Measurements from ENCODE around the gene MOV10.
"Not testable (repeated sequence)": the region's sequence is repeated elsewhere in the genome, so short reads cannot be mapped to it uniquely, and the experiment has no call there.

The MOV10 gene

DNA sequence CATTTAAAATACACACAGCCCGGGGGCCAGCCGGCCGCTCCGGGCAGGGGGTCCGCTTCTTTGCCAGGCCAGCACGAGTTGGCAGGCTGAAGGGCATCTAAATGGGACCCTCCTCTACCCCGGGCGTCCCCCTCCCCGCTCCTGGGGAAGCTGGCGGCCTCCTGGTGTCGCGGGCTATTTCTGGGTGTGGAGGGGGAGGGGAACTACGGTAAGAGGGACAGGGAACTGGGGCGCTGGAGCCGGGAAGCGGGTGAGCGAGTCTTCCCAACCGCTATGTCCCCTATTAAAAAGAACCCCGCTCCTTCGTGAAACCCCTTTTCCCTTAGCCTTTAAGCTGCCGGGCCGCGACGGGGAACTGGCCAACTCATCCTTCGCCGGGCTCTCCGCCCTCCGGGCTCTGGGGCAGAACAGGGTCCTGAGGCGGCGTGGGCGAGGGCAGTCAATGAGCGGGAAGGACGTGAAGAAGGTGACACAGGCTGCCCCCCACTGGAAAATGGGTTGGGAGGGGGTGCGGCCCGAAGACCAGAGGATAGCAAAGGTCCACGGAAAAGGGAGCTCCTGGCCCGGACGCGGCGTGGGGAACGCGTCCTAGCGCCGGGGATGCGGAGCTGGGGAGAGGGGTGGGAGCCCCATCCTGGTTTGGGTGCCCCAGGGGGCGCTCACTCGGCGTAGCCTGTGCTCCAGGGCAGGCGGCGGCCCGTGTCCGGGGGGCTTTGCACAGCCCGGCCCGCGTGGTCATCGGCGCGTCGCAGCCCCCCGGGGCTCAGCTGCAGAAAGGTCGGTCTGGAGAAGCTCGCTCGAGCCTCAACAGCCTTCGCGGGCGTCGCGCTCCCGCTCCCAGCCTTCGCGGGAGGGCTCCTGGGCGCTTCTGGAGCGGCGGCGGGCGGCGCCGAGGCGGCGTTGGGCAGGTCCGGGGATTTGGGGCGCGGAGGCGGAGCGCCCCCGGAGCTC, 40.1 kb downstream of the MOV10 start:
- DNase-seq: peak; percentile 58

DNA sequence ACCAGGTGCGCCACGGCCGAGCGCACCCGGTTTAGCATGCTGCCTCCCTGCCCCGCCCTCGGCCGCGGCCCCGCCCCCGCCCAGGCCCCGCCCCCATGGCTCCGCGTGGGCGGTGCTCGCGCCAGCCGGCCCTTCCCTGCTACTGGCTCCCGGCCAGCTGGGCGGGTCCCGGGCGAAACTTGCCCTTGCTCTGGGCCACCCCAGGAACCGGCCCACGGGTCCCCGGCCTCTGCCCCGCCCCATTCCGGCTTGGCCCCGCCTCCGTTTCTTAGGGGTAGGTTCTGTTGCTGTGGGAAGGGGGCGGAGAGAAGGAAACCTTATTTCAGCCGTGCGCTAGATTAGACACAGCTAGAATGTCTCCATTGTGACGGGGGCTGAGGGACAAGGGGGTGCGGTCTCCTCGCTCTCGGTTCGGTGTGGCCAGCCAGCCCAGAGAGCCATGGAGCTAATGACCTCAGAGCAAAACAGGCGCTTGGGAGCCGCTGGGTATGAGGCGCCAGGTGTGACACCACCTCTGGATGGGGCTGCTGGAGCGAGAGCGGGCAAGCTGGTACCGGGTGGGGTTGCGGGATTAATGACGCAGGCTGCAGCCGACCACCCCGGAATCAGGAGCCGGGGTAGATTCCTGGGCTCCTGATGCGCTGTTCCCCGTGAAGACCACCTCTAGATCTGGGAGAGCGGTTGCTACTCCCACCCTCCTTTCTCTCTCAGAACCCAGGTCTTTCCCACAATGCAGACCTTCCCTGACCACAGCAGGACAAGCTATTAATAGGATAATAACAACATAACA, 41.0 kb downstream of the MOV10 start, which contains the start of gene PPM1J:
Gene PPM1J, minus strand, starts transcription at position 69 of the 790 bp plus-strand sequence. Its CDS starts 31 bp downstream, at position 38.
- DNase-seq: peak; percentile 94

DNA sequence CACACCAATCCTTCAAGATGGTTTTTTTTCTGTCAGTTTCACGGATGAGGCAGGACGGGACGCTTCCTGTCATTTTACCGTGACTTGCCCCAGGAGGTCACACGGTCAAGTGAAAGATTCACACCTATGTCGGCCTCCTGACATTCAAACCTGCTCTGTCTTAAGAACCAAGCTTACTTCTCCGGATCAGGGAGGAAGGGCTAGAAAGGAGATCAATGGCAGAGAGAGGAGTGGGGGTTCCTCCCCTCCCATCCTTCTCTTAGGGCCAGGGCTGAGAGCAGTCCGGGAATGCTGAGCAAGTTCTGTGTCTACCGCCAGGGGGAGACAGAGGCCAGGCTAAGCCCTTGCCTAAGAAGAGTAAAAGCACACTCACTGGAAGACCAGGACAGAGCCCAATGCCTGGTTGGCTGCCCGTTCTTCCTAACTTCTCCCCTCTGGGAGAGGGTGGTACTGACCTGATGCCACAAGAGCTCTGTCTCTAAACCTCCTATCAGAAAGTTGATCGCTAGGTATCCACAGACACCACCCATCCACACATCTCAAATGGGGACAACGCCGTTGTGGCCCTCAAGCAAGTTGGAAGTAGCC, 41.8 kb downstream of the MOV10 start:
- peak; percentile 98 for DNase-seq

DNA sequence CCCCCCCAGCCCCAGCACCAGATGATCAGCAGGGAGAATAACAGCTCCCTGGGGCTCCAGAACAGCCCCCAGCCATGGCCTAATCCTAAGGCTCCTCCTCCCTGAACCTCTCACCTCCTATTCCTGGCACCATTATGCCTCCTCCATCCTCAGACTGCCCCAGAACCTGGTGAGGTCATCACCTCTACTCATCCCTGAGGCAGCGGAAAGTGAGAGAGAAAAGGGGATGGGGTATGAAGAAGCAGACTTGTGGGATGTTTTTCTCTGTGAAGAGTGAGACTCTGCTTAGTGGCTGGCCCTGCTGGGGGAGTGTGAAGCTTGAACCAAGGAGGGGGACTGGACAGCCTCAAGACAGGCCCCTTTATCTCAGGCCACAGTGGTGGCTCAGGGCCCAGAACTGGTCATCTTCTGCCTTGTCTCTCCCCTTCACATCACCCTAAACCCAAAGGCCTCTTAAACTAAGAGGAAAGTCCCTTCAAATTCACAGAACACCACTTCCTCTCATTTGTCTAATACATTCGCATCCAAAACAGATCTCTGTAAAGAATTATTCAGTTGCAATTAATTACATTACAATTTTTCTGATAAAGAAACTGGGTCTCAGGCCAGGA, 42.9 kb downstream of the MOV10 start:
- DNase-seq: no peak

DNA sequence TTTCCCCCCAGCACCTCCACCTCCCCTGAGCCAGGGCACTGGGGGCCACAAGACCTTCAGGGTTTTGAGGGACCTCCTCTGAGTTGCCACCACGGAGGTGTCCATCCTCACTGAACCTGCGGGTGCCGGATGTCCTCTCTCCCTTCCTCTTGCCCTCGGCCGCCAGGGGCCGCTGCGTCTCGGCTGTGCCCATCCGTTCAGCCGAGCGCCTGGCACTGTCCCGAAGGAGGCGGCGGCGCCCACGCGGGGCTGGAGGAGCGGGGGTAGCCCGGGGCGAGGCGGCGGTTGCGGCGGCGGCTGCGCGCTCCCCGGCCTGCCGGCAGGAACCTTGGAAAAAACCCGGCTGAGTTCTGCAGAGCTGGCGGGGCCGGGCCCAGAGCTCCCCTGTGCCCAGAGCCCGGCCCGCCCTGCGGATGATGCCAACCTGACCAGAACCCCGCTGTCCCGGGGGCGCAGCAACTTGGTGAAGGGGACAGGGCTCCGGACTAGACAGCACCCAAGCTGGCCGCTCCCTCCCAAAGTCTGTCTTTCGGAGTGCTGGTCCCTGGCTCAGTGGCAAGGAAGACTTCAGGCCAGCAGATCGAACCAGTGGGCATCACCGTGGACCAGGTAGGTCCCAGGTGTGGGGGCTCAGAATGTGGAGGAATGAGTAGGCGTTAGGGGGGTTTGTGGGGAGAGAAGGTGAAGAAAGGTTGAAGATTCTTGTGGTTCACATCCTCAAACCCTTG, 44.4 kb downstream of the MOV10 start:
- DNase-seq: peak; percentile 86

DNA sequence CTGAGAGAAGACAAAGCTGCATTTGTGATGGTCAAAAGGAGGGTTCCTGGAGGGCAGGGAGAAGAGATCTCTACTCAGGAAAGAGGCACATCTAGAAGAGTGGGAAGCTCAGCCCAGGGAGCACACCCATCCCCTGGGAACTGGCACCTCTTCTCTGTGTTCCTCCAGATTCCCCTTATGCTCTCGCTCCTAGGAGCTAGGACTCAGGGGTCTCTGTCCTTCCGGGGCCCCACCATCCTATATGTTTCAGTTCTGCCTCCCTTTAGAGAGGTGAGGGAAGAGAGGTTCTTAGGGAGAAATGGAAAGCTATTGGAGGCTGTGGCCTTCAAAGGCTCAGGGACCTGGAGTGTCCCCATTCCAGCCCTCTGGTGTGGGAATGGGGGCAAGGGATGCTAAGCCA, 45.2 kb downstream of the MOV10 start:
- no peak for DNase-seq

DNA sequence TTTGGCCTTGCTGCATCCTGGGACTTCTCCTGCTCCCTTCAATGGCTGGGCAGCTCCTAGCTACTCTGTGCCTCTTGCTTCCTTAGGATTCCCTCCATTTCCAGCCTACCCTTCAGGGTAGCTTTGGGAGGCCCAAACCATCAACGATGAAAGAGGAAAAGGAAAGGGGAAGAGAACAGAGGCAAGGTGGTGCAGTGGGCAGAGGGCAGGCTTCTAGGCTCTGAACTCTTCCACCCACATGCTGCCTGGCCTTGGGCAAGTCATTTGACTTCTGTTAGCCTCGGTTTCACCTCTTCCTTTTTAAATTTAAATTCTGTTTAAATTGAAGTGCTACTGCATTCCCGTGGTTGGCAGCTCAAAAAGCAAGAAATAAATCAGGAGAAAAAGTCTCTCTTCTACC, 46.3 kb downstream of the MOV10 start:
- DNase-seq: no peak

DNA sequence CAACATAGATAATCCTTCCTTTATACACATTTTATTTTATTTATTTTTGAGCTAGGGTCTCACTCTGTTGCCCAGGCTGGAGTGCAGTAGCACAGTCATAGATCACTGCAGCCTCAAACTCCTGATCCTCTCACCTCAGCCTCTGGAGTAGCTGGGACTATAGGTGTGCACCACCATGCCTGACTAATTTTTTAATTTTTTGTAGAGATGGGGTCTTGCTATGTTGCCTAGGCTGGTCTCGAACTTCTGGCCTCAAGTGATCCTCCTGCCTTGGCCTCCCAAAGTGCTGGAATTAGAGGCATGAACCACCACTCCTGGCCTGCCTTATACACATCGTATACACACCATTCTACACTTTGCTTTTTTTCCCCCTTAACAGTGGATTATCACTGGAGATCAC, 46.8 kb downstream of the MOV10 start:
- not testable (repeated sequence) for DNase-seq

DNA sequence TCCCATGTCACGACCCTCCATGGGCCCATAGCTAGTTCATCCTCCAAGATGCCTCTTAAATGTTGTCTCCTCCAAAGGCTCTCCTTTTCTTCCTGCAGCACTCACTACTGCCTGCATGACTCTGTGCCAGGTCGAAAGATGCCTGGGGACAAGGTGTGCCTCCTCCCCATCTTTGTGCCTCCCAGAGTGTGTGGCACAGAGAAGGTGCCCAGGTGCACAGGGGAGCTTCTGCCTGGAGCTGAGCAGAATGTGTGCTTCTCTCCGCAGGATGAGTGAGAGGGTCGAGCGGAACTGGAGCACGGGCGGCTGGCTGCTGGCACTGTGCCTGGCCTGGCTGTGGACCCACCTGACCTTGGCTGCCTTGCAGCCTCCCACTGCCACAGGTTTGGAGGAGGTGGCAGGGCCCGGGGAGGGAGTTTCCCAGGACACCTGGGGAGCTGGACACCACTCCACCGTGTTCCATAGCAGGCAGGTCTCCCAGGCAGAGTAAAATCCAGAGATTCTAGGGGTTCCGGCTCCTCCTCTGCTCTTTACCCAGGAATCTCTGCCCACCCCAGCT, 47.6 kb downstream of the MOV10 start:
- no peak for DNase-seq

DNA sequence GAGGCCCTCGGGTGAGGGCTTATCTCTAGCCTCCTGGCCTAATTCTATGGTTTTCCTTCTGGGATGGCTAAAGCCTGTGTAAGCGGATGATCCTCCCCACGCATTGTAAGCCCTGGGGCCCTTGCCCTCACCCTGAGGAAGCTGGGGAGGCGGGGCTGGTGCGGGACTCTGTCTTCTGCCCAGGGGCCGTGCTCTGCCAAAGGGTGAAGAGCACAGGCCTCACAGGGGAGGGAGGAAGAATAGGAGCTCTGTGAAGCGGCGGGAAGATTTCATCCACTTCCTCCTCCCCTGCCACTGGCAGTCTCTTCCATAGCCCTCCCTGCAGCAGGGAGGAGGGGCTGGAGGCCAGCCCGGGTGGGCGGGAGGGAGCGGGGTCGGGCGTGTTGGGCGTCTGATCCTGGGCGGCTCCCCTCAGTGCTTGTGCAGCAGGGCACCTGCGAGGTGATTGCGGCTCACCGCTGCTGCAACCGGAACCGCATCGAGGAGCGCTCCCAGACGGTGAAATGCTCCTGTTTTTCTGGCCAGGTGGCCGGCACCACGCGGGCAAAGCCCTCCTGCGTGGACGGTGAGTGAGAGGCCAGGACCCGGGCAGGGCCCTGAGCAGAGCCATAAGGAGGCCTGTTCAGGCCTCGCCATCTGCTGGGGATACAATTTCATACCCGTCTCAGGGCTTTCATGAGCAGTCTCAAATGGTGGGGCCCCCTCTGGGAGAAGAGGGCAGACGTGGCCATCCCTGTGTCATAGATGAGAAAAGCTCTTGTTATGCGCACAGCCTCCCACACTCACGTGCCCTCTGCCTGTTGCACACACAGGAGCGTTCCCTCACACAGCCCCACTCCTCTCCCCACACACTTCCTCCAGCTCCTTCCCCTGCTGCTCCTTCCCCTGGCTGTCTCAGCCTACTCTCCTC, 48.4 kb downstream of the MOV10 start:
- peak; percentile 67 for DNase-seq

DNA sequence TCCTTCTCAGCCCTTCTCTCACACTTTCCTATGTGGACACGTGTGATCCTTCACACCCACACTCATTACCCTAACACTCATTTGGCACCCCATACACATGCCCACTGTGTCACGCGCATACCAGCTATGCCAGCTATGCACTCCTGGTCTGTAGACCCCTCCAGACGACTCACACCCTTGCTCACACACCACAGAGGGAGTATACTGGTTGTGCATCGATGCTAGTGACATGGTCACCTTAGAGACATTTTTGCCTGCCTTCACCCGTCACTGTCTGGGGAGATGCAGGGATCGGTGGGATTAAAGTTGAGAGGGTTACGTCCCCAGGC, 49.0 kb downstream of the MOV10 start:
- DNase-seq: no peak

DNA sequence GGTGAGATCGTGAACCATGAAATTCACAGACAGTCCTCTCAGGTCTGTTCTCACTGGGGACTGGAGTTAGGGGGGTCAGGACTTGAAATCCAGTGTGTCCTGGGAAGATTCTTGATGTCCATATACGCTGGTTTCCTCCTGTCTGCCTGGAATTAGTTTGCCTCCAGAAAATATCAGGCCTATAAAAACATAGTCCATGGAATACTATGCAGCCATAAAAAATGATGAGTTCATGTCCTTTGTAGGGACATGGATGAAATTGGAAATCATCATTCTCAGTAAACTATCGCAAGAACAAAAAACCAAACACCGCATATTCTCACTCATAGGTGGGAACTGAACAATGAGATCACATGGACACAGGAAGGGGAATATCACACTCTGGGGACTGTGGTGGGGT, 49.8 kb downstream of the MOV10 start:
- DNase-seq: not testable (repeated sequence)

DNA sequence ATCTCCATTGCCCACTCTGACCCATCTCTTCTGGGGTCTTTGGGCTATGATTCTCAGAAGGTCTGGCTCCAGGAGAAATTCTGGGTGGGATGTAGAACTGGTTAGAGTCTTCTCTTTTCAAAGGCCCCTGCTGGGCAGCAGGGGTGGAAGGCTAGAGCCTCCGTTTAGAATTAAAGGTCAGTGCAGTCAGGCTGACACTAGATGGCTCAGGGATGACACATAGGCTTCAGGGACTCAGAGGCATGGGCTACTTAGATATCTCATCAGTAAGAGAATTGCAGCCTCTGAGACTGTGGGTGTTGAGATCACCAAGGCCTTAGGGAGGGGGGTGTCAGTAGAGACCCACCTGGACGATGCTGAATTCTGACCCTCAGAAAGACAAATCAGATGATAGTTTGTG, 53.3 kb downstream of the MOV10 start:
- no peak for DNase-seq

DNA sequence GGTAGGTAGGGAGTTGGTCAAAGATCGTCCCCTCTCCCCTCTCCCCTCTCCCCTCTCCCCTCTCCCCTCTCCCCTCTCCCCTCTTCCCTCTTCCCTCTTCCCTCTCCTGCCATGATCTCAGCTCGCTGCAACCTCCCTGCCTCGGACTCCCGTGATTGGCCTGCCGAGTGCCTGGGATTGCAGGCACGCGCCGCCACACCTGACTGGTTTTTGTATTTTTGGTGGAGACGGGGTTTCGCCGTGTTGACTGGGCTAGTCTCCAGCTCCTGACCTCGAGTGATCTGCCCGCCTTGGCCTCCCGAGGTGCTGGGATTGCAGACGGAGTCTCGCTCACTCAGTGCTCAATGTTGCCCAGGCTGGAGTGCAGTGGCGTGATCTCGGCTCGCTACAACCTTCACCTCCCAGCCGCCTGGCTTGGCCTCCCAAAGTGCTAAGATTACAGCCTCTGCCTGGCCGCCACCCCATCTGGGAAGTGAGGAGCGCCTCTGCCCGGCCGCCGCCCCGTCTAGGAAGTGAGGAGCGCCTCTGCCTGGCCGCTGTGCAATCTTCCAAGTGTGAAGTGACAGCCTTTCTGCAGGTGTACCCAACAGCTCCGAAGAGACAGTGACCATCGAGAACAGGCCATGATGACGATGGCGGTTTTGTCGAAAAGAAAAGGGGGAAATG, 54.0 kb downstream of the MOV10 start:
- not testable (repeated sequence) for DNase-seq

DNA sequence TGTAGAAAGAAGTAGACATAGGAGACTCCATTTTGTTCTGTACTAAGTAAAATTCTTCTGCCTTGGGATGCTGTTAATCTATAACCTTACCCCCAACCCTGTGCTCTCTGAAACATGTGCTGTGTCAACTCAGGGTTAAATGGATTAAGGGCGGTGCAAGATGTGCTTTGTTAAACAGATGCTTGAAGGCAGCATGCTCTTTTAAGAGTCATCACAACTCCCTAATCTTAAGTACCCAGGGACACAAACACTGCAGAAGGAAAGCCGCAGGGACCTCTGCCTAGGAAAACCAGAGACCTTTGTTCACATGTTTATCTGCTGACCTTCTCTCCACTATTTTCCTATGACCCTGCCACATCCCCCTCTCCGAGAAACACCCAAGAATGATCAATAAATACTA, 54.6 kb downstream of the MOV10 start:
- not testable (repeated sequence) for DNase-seq

DNA sequence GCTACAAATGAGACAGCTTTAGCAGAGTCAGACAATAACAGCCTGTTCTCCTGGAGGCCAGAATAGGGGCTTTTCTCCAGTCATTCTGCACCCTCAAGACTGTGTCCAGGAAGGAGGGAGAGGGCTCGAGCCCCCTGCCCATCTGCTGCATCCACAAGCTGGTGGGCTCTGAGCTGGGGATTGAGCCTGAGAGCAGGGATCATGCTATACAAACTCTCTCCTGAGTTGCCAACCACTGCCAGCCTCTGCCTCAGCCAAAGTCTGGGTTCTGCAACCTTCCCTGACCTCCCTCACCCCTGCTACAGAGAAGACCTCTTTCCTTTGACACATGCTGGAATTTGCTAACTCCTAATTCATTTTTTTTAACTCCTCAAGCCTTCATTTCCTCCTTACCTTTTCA, 55.5 kb downstream of the MOV10 start:
- DNase-seq: no peak

DNA sequence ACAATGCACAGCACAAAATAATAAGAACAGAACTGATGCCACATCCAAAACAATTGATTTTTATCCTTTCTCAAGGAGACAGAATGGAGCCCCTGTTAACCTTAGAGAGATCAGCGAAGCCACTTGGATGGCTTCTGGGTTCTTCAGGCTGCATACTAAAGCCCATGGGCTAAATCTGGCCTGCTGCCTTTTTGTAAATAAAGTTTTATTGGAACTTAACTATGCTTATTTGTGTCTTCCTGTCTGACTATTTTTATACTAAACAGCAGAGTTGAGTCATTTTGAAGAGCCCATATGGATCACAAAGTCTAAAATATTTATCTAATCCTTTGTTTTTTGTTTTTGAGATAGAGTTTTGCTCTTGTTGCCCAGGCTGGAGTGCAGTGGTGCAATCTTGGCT, 57.0 kb downstream of the MOV10 start:
- no peak for DNase-seq

DNA sequence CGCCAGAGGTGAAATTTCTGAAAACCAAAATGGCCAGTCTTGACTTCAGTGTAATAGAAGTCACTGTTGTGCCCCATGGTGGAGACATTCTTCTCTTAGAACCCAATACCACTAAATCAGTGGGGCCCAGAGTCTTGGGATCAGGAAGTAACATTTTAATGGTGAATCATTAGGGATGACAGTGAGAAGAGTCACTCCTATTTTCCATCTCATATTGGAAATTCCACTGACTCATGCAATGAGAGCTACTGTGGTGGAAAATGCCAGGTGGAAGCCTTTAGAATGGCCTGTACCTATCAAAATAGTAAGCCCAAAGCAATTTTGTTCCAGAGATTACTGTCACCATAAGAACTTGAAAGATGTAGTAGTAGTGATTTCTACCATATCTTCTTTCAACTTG, 61.3 kb downstream of the MOV10 start:
- DNase-seq: no peak

DNA sequence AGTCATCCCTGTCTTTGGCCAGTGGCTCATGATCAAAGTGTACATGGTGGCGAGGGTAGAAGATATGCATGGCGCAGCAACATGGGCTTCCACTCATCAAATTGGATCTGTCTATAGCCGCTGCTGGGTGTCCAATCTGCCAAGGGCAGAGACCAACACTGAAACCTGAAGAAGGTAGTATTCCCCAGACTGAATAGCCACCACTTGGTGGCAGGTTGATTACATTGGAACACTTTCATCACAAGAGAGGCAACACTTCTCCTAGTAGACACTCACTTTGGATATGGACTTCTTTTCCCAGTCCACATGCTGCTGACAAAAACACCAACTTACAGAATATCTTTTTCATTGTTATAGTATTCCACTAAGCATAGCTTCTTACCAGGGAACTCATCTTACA, 63.1 kb downstream of the MOV10 start:
- no peak for DNase-seq

All from eye (tissue), 1 donor.